ENCODE results near the gene NPLOC4. TPM values are rescaled to one million over a fixed set of nuclear protein-coding genes. Genes with fewer than 3 reads are reported as not detected.

NPLOC4 gene
- total RNA-seq, 2 donors from 2014 or later = 43.8 to 63.0 TPM

GRCh38 chr17:81556863-81557262 is 80.0 kb downstream of the NPLOC4 start:
- TF ChIP-seq CTCF (IDR thresholded peaks at IDR 0.05) (no peak), POLR2A (IDR thresholded peaks at IDR 0.05) (no peak)
- Histone ChIP-seq H3K4me1 (peaks cover 15% of the 10 kb centered on the region), H3K36me3 (replicated peaks in 1 of 2; ENCODE audit: insufficient read depth in 1 of 2, low read depth in 2 of 2) (peaks cover 8% of the 10 kb centered on the region in 2 donors), H3K27ac (no peak overlapping the region), H3K27me3 (no peaks in the 10 kb centered on the region), H3K4me3 (no peak overlapping the region), H3K9me3 (no peaks in the 10 kb centered on the region)
- DNase-seq = no peak
- 88 to 100% methylated on average over 1 to 6 of the region's 6 CpGs for WGBS, 2 donors
- no peak for ATAC-seq
- intact Hi-C loops (cut with DNase I) = loop anchor here (5.0 kb wide), 1 partner anchor 40 kb away; no protein-coding TSS in a partner anchor

GRCh38 chr17:81556175-81556691 is 80.7 kb downstream of the NPLOC4 start:
- Histone ChIP-seq H3K4me3 (no peak overlapping the region), H3K4me1 (peaks cover 19% of the 10 kb centered on the region), H3K27me3 (no peaks in the 10 kb centered on the region), H3K27ac (no peak overlapping the region), H3K9me3 (no peaks in the 10 kb centered on the region), H3K36me3 (replicated peaks in 1 of 2; ENCODE audit: insufficient read depth in 1 of 2, low read depth in 2 of 2) (peaks cover 8% of the 10 kb centered on the region in 2 donors)
- WGBS, 2 donors = 84 to 95% methylated on average over 6 to 9 of the region's 9 CpGs
- intact Hi-C loops (cut with DNase I) = loop anchor here (5.0 kb wide), 1 partner anchor 41 kb away; no protein-coding TSS in a partner anchor
- ATAC-seq (no peak), DNase-seq (no peak)
- TF ChIP-seq CTCF (IDR thresholded peaks at IDR 0.05) (no peak), POLR2A (IDR thresholded peaks at IDR 0.05) (no peak)

DNA sequence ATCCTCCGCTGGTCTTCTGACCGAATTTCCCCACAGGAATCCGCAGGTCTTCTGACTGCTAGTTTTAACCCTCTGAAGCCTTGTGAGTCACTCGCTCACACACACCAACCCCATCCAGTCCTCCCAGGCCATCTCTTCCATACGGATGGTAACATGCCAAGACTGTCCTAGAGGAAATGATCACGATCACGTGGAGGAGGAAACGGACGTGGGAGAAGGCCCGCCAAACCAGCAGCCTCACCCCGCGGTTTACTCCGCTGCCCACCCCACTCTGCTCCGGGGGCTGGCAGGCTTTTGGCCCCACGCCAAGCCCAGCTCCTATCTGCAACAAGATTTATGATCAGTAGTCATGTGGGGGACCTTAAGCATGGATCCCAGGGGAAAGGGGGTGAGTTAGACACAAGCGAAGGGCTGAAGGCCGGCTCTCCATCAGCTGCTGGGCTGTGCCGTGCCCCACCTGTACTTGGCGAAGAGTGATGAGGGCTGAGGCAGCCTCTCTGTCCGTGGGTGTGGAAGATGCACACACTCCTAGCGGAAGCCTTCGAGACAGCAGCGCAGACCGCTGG is 83.2 kb downstream of the NPLOC4 start:
- H3K4me1 ChIP-seq = peaks cover 35% of the 10 kb centered on the region
- 26 to 38% methylated on average over 23 to 24 of the region's 24 CpGs for whole genome bisulfite sequencing, 2 donors
- intact Hi-C loops (cut with DNase I) = no loop called here
- TF ChIP-seq POLR2A (IDR thresholded peaks at IDR 0.05) = no peak
- TF ChIP-seq CTCF (IDR thresholded peaks at IDR 0.05) = no peak
- no peaks in the 10 kb centered on the region for H3K9me3 ChIP-seq
- no peaks in the 10 kb centered on the region for H3K27me3 ChIP-seq
- no peak overlapping the region for H3K4me3 ChIP-seq
- peak in 2 of 4 donors; percentile 25 to 44 for DNase-seq
- peak overlapping the region; percentile 26 to 86 (median 72) for H3K27ac ChIP-seq
- no peak for ATAC-seq
- peaks cover 2 to 6% of the 10 kb centered on the region in 2 donors for H3K36me3 ChIP-seq (replicated peaks in 1 of 2; ENCODE audit: insufficient read depth in 1 of 2, low read depth in 2 of 2)

GRCh38 chr17:81553018-81553615 is 83.8 kb downstream of the NPLOC4 start:
- Histone ChIP-seq H3K27me3 (no peaks in the 10 kb centered on the region), H3K4me1 (peaks cover 35% of the 10 kb centered on the region), H3K27ac (peak overlapping the region; percentile 47 to 86 (median 72)), H3K9me3 (no peaks in the 10 kb centered on the region), H3K4me3 (peak overlapping the region; percentile 57 to 85), H3K36me3 (replicated peaks in 1 of 2; ENCODE audit: insufficient read depth in 1 of 2, low read depth in 2 of 2) (peaks cover 0 to 4% of the 10 kb centered on the region in 2 donors)
- TF ChIP-seq CTCF (IDR thresholded peaks at IDR 0.05) (peak in 3 of 7 experiments; percentile 6 to 9 (median 8)), POLR2A (IDR thresholded peaks at IDR 0.05) (peak in 1 of 3 donors; percentile 33)
- DNase-seq (peak; percentile 73 to 87 (median 82)), ATAC-seq (peak; percentile 66)
- intact Hi-C loops (cut with DNase I) = no loop called here
- 1 to 2% methylated on average over 7 to 19 of the region's 19 CpGs for WGBS, 2 donors

Measured in body of pancreas (tissue), 4 donors.